Activated CD4-positive, alpha-beta T cell treated with anti-CD3 and anti-CD28 coated beads, Interleukin-2, amount 10 ng/mL, durations not matched to agents 24 days and 14 days (primary cell): ENCODE data around the gene TMEM256. TPM values are rescaled to one million over a fixed set of nuclear protein-coding genes. Genes with fewer than 3 reads are reported as not detected.
A peak's percentile ranks its signal among the peaks of the same experiment; 100 is the strongest.

Source experiments
- DNase-seq: peaks from one replicate; pipeline ENCODE4 v3.0.0; 2022
- H3K27ac Mint-ChIP-seq: one replicate; pipeline ENCODE4 v1.8.0; 2022; ENCODE audit warnings: mild to moderate bottlenecking, mixed read lengths
- H3K27me3 Mint-ChIP-seq: one replicate; pipeline ENCODE4 v1.8.0; 2022; ENCODE audit warnings: mixed read lengths
- H3K36me3 Mint-ChIP-seq: one replicate; pipeline ENCODE4 v1.8.0; 2022; ENCODE audit warnings: low read depth, mild to moderate bottlenecking, mixed read lengths
- H3K4me1 Mint-ChIP-seq: one replicate; pipeline ENCODE4 v1.8.0; 2021; ENCODE audit warnings: mixed read lengths
- H3K4me3 Mint-ChIP-seq: one replicate; pipeline ENCODE4 v1.8.0; 2022; ENCODE audit warnings: mild to moderate bottlenecking, moderate library complexity, mixed read lengths
- H3K9me3 Mint-ChIP-seq: one replicate; pipeline ENCODE4 v1.8.0; 2021; ENCODE audit warnings: mixed read lengths
- intact Hi-C: fragments of 100-400 bp; cut with micrococcal nuclease; formaldehyde crosslinking; loops from one replicate; pipeline ENCODE4 v1.15.1; 2023
- total RNA-seq: library from RNA; stranded (reverse); gene quantifications from 2 replicates; pipeline ENCODE4 v1.2.3, GENCODE V29; 2022

Gene TMEM256
- total RNA-seq, 1 donor from 2014 or later: 59.3 TPM

- peak within 1 kb of the TSS; percentile 36 for H3K4me3 Mint-ChIP-seq
Observed at GRCh38 chr17:7355053-7355452, 48.8 kb downstream of the TMEM256 start, which contains the start of gene TMEM95. TSS of gene TMEM95 (plus strand) at chr17:7355156. CDS start at chr17:7355205, 49 bp downstream.

DNA sequence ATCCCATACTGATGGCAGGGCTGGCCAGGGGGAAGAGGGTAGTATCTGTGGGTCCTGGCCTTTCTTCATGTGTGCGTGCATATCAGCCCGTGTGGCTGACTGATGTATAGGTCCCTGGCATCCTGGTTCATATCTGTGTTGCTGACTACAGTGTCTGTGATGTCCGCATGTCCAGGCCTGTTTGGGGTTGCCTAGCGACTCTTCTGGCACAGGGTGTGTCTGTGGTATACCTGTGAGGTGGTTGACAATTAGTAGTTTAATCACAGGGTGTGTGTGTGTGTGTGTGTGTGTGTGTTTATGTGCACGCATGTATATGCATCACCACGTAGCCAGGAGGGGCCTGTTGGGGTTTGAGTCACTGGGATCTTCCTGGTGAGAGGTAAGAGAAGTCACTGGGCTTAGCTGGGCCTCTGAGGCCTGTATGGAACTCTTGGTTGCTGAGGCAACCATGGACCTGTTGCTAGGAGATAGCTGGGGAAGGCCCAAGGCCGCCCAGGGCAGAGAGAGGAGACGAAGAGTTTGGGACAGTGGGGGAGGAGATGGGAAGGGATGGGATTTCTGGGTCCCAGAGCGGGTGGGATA, 49.5 kb downstream of the TMEM256 start:
- no peaks in the 10 kb centered on the region for H3K27me3 Mint-ChIP-seq
- DNase-seq: peak; percentile 74
- peaks cover 18% of the 10 kb centered on the region for H3K36me3 Mint-ChIP-seq
- H3K27ac Mint-ChIP-seq: peak overlapping the region; percentile 81
- no peaks in the 10 kb centered on the region for H3K9me3 Mint-ChIP-seq
- H3K4me1 Mint-ChIP-seq: peaks cover 28% of the 10 kb centered on the region
- H3K4me3 Mint-ChIP-seq: peak overlapping the region; percentile 36
- intact Hi-C loops: loop anchor here (5.0 kb wide), 1 partner anchor 128 kb away; the partner anchor contains the start of genes POLR2A and SLC35G6

More at GRCh38 chr17:7355053-7355452, 48.8 kb downstream of the TMEM256 start, which contains the start of gene TMEM95:
- peak; percentile 67 for DNase-seq
- Mint-ChIP-seq H3K27ac (peak within 1 kb of the TSS; percentile 81), H3K27me3 (no peaks in the 10 kb centered on the region), H3K9me3 (no peaks in the 10 kb centered on the region), H3K4me1 (peaks cover 24% of the 10 kb centered on the region), H3K36me3 (peaks cover 13% of the 10 kb centered on the region)
- intact Hi-C loops: no loop called here

Other genes with a start within 250 kb of the TMEM256 start
- 1.8 and 1.9 TPM in 2 replicates for gene ASGR1, start 224.7 kb downstream of the TMEM256 start, total RNA-seq
- gene DLG4, start 184.3 kb downstream of the TMEM256 start, total RNA-seq: 12.4 and 14.0 TPM in 2 replicates
- 244 and 267 TPM in 2 replicates for gene ACADVL, start 184.2 kb downstream of the TMEM256 start, total RNA-seq
- 71.1 and 77.7 TPM in 2 replicates for gene DVL2, start 169.6 kb downstream of the TMEM256 start, total RNA-seq
- 46.2 and 51.7 TPM in 2 replicates for gene PHF23, start 164.6 kb downstream of the TMEM256 start, total RNA-seq
- 124 and 126 TPM in 2 replicates for gene GABARAP, start 161.6 kb downstream of the TMEM256 start, total RNA-seq
- 188 and 190 TPM in 2 replicates for gene CTDNEP1, start 152.4 kb downstream of the TMEM256 start, total RNA-seq
- 74.3 and 76.8 TPM in 2 replicates for gene ELP5, start 151.9 kb downstream of the TMEM256 start, total RNA-seq
- gene CLDN7, start 141.6 kb downstream of the TMEM256 start, total RNA-seq: 0.31 and 0.40 TPM in 2 replicates
- gene SLC2A4, start 122.4 kb downstream of the TMEM256 start, total RNA-seq: 0.17 and 0.37 TPM in 2 replicates
- 0.21 and 0.33 TPM in 2 replicates for gene YBX2, start 109.5 kb downstream of the TMEM256 start, total RNA-seq
- 1,303 and 1,327 TPM in 2 replicates for gene EIF5A, start 96.5 kb downstream of the TMEM256 start, total RNA-seq
- gene GPS2, start 88.7 kb downstream of the TMEM256 start, total RNA-seq: 51.5 and 56.2 TPM in 2 replicates
- 59.3 and 59.6 TPM in 2 replicates for gene NEURL4, start 74.8 kb downstream of the TMEM256 start, total RNA-seq
- 262 and 275 TPM in 2 replicates for gene ACAP1, start 67.6 kb downstream of the TMEM256 start, total RNA-seq
- gene KCTD11, start 51.9 kb downstream of the TMEM256 start, total RNA-seq: 7.0 and 7.6 TPM in 2 replicates
- not detected in 2 replicates for gene TMEM95, start 48.9 kb downstream of the TMEM256 start, total RNA-seq
- 5.3 and 5.5 TPM in 2 replicates for gene TNK1, start 23.0 kb downstream of the TMEM256 start, total RNA-seq
- gene PLSCR3, start 9.6 kb downstream of the TMEM256 start, total RNA-seq: 75.5 and 79.8 TPM in 2 replicates
- 2.9 and 3.0 TPM in 2 replicates for gene NLGN2, start 3.7 kb upstream of the TMEM256 start, total RNA-seq
- gene SPEM1, start 16.2 kb upstream of the TMEM256 start, total RNA-seq: not detected in 2 replicates
- not detected in 2 replicates for gene SPEM2, start 21.5 kb upstream of the TMEM256 start, total RNA-seq
- gene SPEM3, start 24.8 kb upstream of the TMEM256 start, total RNA-seq: not detected in 2 replicates
- gene TMEM102, start 31.3 kb upstream of the TMEM256 start, total RNA-seq: 12.8 and 12.9 TPM in 2 replicates
- 9.4 and 9.5 TPM in 2 replicates for gene FGF11, start 35.4 kb upstream of the TMEM256 start, total RNA-seq
- 6.1 and 7.2 TPM in 2 replicates for gene CHRNB1, start 41.0 kb upstream of the TMEM256 start, total RNA-seq
- 16.0 and 16.1 TPM in 2 replicates for gene ZBTB4, start 75.5 kb upstream of the TMEM256 start, total RNA-seq
- not detected in 2 replicates for gene SLC35G6, start 77.3 kb upstream of the TMEM256 start, total RNA-seq
- gene POLR2A, start 80.3 kb upstream of the TMEM256 start, total RNA-seq: 226 and 230 TPM in 2 replicates
- 21.5 and 21.8 TPM in 2 replicates for gene TNFSF12, start 145.0 kb upstream of the TMEM256 start, total RNA-seq
- gene TNFSF13, start 154.7 kb upstream of the TMEM256 start, total RNA-seq: 2.4 and 3.5 TPM in 2 replicates
- 89.7 and 93.0 TPM in 2 replicates for gene SENP3, start 157.8 kb upstream of the TMEM256 start, total RNA-seq
- 3.2 and 3.5 TPM in 2 replicates for gene CD68, start 175.5 kb upstream of the TMEM256 start, total RNA-seq
- 92.5 and 104 TPM in 2 replicates for gene MPDU1, start 179.8 kb upstream of the TMEM256 start, total RNA-seq
- gene SOX15, start 186.0 kb upstream of the TMEM256 start, total RNA-seq: 0.43 TPM in 1 of 2 replicates, not detected in the other
- gene FXR2, start 210.8 kb upstream of the TMEM256 start, total RNA-seq: 62.6 and 64.4 TPM in 2 replicates
- 16.5 and 17.7 TPM in 2 replicates for gene SAT2, start 223.7 kb upstream of the TMEM256 start, total RNA-seq
- not detected in 2 replicates for gene SHBG, start 226.0 kb upstream of the TMEM256 start, total RNA-seq
- 0.14 and 0.37 TPM in 2 replicates for gene ATP1B2, start 246.8 kb upstream of the TMEM256 start, total RNA-seq